PC-9 (cell line): ENCODE results near the gene DNAJC3. TPM values are rescaled to one million over a fixed set of nuclear protein-coding genes. Genes with fewer than 3 reads are reported as not detected.
A peak's percentile ranks its signal among the peaks of the same experiment; 100 is the strongest.

Experiments used
- Bru-seq: library from RNA; stranded (reverse); fragments of 400-500 nt; gene quantifications from one replicate; lab custom pipeline; 2021; lab: Mats Ljungman, UMichigan
- BruChase-seq, 2 experiments: library from RNA; stranded (reverse); fragments of 400-500 nt; gene quantifications; one replicate each; lab custom pipeline; 2021; lab: Mats Ljungman, UMichigan
- BruUV-seq: library from RNA; stranded (reverse); fragments of 400-500 nt; replicated peaks from 2 replicates; lab custom pipeline; 2021; lab: Mats Ljungman, UMichigan
- CTCF ChIA-PET: fragments of 300-600 bp; sonication (Branson Sonifier 250); formaldehyde crosslinking; loops from one replicate; lab custom pipeline; 2022; ENCODE audit warnings: antibody characterized with exemption; lab: Charles Lee
- POLR2A ChIA-PET: fragments of 300-600 bp; sonication (Branson Sonifier 250); formaldehyde crosslinking; loops from one replicate; lab custom pipeline; 2022; ENCODE audit warnings: antibody characterized with exemption; ENCODE audit not compliant: unreplicated experiment; lab: Charles Lee
- DNase-seq, 2 experiments: peaks; one replicate each; pipeline versions ENCODE4 v3.0.0 to v3.0.0-alpha.2; 2015 to 2022; ENCODE audit warnings: mixed read lengths in 1 of 2
- H2AFZ ChIP-seq: fragments of 200-600 bp; sonication (generic); 2 replicates; pipeline ENCODE4 v1.8.1; 2017; ENCODE audit warnings: antibody characterized with exemption
- H3F3A ChIP-seq: fragments of 200-600 bp; sonication (generic); 2 replicates; pipeline ENCODE4 v1.8.1; 2017; ENCODE audit warnings: antibody characterized with exemption, mild to moderate bottlenecking, low read depth; ENCODE audit not compliant: insufficient read depth
- H3K27ac ChIP-seq: fragments of 200-600 bp; sonication (generic); 2 replicates; pipeline ENCODE4 v1.6.1; 2016; ENCODE audit warnings: mixed run types
- H3K27me3 ChIP-seq: fragments of 200-600 bp; sonication (generic); 2 replicates; pipeline ENCODE4 v1.6.1; 2016; ENCODE audit warnings: low read depth, mixed run types; ENCODE audit not compliant: insufficient read depth
- H3K36me3 ChIP-seq: fragments of 200-600 bp; sonication (generic); 2 replicates; pipeline ENCODE4 v1.6.1; 2016; ENCODE audit warnings: low read depth, mixed run types
- H3K4me1 ChIP-seq: fragments of 200-600 bp; sonication (generic); replicated peaks from 2 replicates; pipeline ENCODE4 v1.6.1; 2016; ENCODE audit warnings: mixed run types; ENCODE audit not compliant: insufficient read depth
- H3K4me2 ChIP-seq: fragments of 200-600 bp; sonication (generic); 2 replicates; pipeline ENCODE4 v1.6.1; 2017; ENCODE audit warnings: mixed run types
- H3K4me3 ChIP-seq: fragments of 200-600 bp; sonication (generic); 2 replicates; pipeline ENCODE4 v1.6.1; 2016; ENCODE audit warnings: mixed run types
- H3K79me2 ChIP-seq: fragments of 200-600 bp; sonication (generic); 2 replicates; pipeline ENCODE4 v1.6.1; 2017; ENCODE audit warnings: low read depth, mixed run types
- H3K9me2 ChIP-seq: fragments of 200-600 bp; sonication (generic); 2 replicates; pipeline ENCODE4 v1.8.1; 2017; ENCODE audit warnings: mild to moderate bottlenecking; ENCODE audit not compliant: insufficient read depth
- H3K9me3 ChIP-seq: fragments of 200-600 bp; sonication (generic); 2 replicates; pipeline ENCODE4 v1.8.1; 2016; ENCODE audit warnings: low read depth; ENCODE audit not compliant: insufficient read depth
- H4K20me1 ChIP-seq: fragments of 200-600 bp; sonication (generic); 2 replicates; pipeline ENCODE4 v1.8.1; 2017; ENCODE audit not compliant: insufficient read depth
- CTCF ChIP-seq: fragments of 200-600 bp; sonication (generic); conservative IDR thresholded peaks from 2 replicates; pipeline ENCODE4 v1.6.1; 2017; ENCODE audit warnings: mixed run types, antibody characterized with exemption, mild to moderate bottlenecking, moderate library complexity
- EZH2 ChIP-seq: fragments of 200-600 bp; sonication (generic); IDR thresholded peaks from 2 replicates; pipeline ENCODE4 v1.8.0; 2017; ENCODE audit warnings: antibody characterized with exemption, low read depth
- intact Hi-C: fragments of 100-400 bp; cut with micrococcal nuclease; formaldehyde crosslinking; loops from one replicate; pipeline ENCODE4 v1.10.0; 2022; ENCODE audit not compliant: unreplicated experiment
- long read RNA-seq: library from polyadenylated mRNA; stranded (forward); transcript quantifications from one replicate; pipeline ENCODE4 v2.0.0, GENCODE V29; 2022
- total RNA-seq: library from RNA; stranded (reverse); gene quantifications from 2 replicates; pipeline ENCODE4 v1.2.3, GENCODE V29; 2021

Gene DNAJC3, protein sequence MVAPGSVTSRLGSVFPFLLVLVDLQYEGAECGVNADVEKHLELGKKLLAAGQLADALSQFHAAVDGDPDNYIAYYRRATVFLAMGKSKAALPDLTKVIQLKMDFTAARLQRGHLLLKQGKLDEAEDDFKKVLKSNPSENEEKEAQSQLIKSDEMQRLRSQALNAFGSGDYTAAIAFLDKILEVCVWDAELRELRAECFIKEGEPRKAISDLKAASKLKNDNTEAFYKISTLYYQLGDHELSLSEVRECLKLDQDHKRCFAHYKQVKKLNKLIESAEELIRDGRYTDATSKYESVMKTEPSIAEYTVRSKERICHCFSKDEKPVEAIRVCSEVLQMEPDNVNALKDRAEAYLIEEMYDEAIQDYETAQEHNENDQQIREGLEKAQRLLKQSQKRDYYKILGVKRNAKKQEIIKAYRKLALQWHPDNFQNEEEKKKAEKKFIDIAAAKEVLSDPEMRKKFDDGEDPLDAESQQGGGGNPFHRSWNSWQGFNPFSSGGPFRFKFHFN
- total RNA-seq, result 8.1 and 10.5 TPM in 2 replicates
- percentile 76 among the genes with signal in this experiment for Bru-seq, nascent RNA
- BruChase-seq, experiment 1, labeled RNA remaining after a 2-hour chase, result percentile 69 among the genes with signal in this experiment
- percentile 76 among the genes with signal in this experiment for BruChase-seq, experiment 2, labeled RNA remaining after a 6-hour chase
- long read RNA-seq, full-length matches to known transcripts, result 6 of 16 reads
- long read RNA-seq, partial matches to known transcripts, result 3 of 16 reads
- long read RNA-seq, other reads (novel, unspliced or antisense), result 7 of 16 reads

- H3K27ac ChIP-seq, result peak within 1 kb of the TSS; percentile 92
- CTCF ChIA-PET, result no interaction called here
These were observed at the start of gene DNAJC3 for GRCh38 chr13:95676762-95677563. DNAJC3 (plus strand) TSS chr13:95677139; CDS start chr13:95677256, 117 bp downstream.

GRCh38 chr13:95627590-95627989 lies 49.3 kb upstream of the DNAJC3 start:
- no TSS peak for BruUV-seq
- H3F3A ChIP-seq, result no peaks in the 10 kb centered on the region
- H3K9me2 ChIP-seq, result no peaks in the 10 kb centered on the region
- CTCF ChIA-PET, result no interaction called here
- no peaks in the 10 kb centered on the region for H3K9me3 ChIP-seq
- no peak overlapping the region for H2AFZ ChIP-seq
- H3K36me3 ChIP-seq, result no peaks in the 10 kb centered on the region
- no peak overlapping the region for H3K27ac ChIP-seq
- no peak overlapping the region for H3K4me2 ChIP-seq
- POLR2A ChIA-PET, result no interaction called here
- no peak overlapping the region for H3K4me3 ChIP-seq
- no peaks in the 10 kb centered on the region for H3K79me2 ChIP-seq
- H3K27me3 ChIP-seq, result no peaks in the 10 kb centered on the region
- intact Hi-C loops, result no loop called here
- no peaks in the 10 kb centered on the region for H4K20me1 ChIP-seq
- TF ChIP-seq CTCF (no peak), EZH2 (no peak)
- DNase-seq, result no peak
- no peaks in the 10 kb centered on the region for H3K4me1 ChIP-seq

More at GRCh38 chr13:95676762-95677563, at the start of gene DNAJC3:
- no peaks in the 10 kb centered on the region for H3K27me3 ChIP-seq
- intact Hi-C loops, result loop anchor here (2.0 kb wide), 1 partner anchor 1756 kb away; no protein-coding TSS in a partner anchor
- H3F3A ChIP-seq, result peaks cover 5% of the 10 kb centered on the region; the same call in 1 of the 2 replicates
- H3K4me3 ChIP-seq, result peak within 1 kb of the TSS; percentile 84
- DNase-seq, result peak; percentile 92 to 98
- H3K9me2 ChIP-seq, result no peaks in the 10 kb centered on the region
- peaks cover 33% of the 10 kb centered on the region for H3K4me1 ChIP-seq
- POLR2A ChIA-PET, result interaction anchor here (0.5 to 0.9 kb wide), 7 partner anchors 37 to 1129 kb away, joined by 3 to 7 read pairs (median 3); no protein-coding TSS in a partner anchor
- H2AFZ ChIP-seq, result peak within 1 kb of the TSS; percentile 98
- peaks cover 4% of the 10 kb centered on the region; the same call in 1 of the 2 replicates for H4K20me1 ChIP-seq
- BruUV-seq, result no TSS peak
- no peak for TF ChIP-seq EZH2
- no peak for TF ChIP-seq CTCF
- peaks cover 4% of the 10 kb centered on the region; the same call in 1 of the 2 replicates for H3K9me3 ChIP-seq
- peaks cover 60% of the 10 kb centered on the region for H3K79me2 ChIP-seq
- peak within 1 kb of the TSS; percentile 80 for H3K4me2 ChIP-seq
- no peaks in the 10 kb centered on the region for H3K36me3 ChIP-seq

GRCh38 chr13:95628488-95628887 lies 48.5 kb upstream of the DNAJC3 start:
- intact Hi-C loops, result no loop called here
- Histone ChIP-seq H3K9me3 (no peaks in the 10 kb centered on the region), H2AFZ (no peak overlapping the region), H3K4me2 (no peak overlapping the region), H4K20me1 (no peaks in the 10 kb centered on the region), H3K79me2 (no peaks in the 10 kb centered on the region), H3K4me3 (no peak overlapping the region), H3K27me3 (no peaks in the 10 kb centered on the region), H3K36me3 (no peaks in the 10 kb centered on the region), H3F3A (no peaks in the 10 kb centered on the region), H3K27ac (no peak overlapping the region), H3K9me2 (no peaks in the 10 kb centered on the region), H3K4me1 (no peaks in the 10 kb centered on the region)
- POLR2A ChIA-PET, result no interaction called here
- TF ChIP-seq EZH2 (no peak), CTCF (no peak)
- no peak for DNase-seq
- CTCF ChIA-PET, result no interaction called here
- BruUV-seq, result no TSS peak
